ENCODE results near the gene LLGL2. TPM values are rescaled to one million over a fixed set of nuclear protein-coding genes. Genes with fewer than 3 reads are reported as not detected.

The LLGL2 gene
- total and polyA plus RNA-seq, 10 of the 15 experiments (the other 5 are each of a cell fraction or from before 2014, with no cell fraction given), result 0.21 to 9.9 (median 4.5) TPM

DNA sequence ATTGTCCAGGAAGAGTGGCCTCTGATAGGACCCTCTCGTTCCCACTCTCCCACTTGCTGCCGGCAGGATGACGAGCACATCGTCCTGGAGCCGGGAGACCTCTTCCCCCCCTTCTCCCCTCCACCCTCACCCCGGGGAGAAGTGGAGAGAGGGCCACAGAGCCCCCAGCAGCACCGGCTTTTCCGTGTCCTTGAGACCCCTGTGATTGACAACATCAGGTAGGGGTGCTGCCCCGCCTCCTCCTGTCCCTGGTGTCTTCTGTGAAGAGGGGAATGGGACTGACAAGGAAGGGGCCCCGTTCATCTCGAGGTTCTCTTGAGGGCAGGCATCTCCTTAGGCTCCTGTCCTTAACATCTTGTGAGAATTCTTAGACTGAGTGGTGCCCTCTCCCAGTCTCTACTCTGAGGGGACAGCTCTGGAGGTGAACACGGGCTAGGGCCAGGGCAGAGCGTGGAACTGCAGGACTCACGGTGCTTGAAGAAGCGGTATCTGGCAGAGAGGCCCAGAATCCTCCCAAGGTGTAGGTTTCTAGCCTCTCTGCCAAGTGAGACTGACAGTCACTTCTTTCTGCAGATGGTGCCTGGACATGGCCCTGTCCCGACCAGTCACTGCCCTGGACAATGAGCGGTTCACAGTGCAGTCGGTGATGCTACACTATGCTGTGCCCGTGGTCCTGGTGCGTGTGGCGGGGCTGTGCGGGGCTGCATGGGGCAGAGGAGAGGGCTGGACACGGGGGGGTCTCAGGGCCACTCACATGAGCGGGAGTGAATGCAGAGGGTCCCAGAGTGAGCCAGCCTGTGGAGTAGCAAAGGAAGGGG is 36.6 kb upstream of the LLGL2 start (continued):
- TF ChIP-seq, protein P1, sequence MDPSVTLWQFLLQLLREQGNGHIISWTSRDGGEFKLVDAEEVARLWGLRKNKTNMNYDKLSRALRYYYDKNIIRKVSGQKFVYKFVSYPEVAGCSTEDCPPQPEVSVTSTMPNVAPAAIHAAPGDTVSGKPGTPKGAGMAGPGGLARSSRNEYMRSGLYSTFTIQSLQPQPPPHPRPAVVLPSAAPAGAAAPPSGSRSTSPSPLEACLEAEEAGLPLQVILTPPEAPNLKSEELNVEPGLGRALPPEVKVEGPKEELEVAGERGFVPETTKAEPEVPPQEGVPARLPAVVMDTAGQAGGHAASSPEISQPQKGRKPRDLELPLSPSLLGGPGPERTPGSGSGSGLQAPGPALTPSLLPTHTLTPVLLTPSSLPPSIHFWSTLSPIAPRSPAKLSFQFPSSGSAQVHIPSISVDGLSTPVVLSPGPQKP (IDR thresholded peaks at IDR 0.05; ENCODE audit: low read depth, low read length), result no peak
- TF ChIP-seq ATF7 (IDR thresholded peaks at IDR 0.05; ENCODE audit: low read depth) (no peak), ZNF24 (IDR thresholded peaks at IDR 0.05) (no peak)

DNA sequence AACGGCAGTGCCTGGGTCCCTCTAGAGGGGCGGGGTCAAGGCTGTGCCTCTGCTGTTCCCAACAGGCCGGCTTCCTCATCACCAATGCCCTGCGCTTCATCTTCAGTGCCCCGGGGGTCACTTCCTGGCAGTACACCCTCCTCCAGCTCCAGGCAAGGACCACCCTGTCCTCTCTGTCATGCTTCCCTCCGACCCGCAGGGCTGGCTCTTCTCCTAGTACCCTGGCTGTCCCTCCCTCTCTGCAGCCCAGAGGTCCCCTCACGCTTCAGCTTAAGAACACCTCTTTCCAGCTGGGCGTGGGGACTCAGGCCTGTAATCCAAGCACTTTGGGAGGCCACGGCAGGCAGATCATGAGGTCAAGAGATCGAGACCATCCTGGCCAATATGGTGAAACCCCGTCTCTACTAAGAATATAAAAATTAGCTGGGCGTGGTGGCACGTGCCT is 36.0 kb upstream of the LLGL2 start:
- Histone ChIP-seq H3K4me2 (ENCODE audit: control insufficient read depth, insufficient read depth) (no peak overlapping the region), H2AFZ (ENCODE audit: control insufficient read depth, low read depth, low read length) (no peak overlapping the region), H3K27me3 (replicated peaks in 1 of 2; ENCODE audit: control insufficient read depth in 2 of 2, insufficient read depth in 2 of 2, low read length in 1 of 2) (no peaks in the 10 kb centered on the region), H3K4me1 (ENCODE audit: control insufficient read depth, insufficient read depth, low read length) (peaks cover 13% of the 10 kb centered on the region), H3K9me3 (replicated peaks; ENCODE audit: control insufficient read depth, insufficient read depth, low read length) (no peaks in the 10 kb centered on the region), H3K9ac (ENCODE audit: control insufficient read depth, insufficient read depth, low read length) (no peak overlapping the region), H3K27ac (ENCODE audit: control insufficient read depth, insufficient read depth) (no peak overlapping the region), H3K36me3 (ENCODE audit: control insufficient read depth in 2 of 2, insufficient read depth in 2 of 2, low read length in 1 of 2) (peaks cover 4 to 9% of the 10 kb centered on the region in 2 experiments; a peak in 3 of 4 replicates), H4K20me1 (ENCODE audit: control insufficient read depth, insufficient read depth) (no peaks in the 10 kb centered on the region), H3K4me3 (no peak overlapping the region), H3K79me2 (ENCODE audit: control insufficient read depth, insufficient read depth, low read length) (no peaks in the 10 kb centered on the region)
- RAD21 ChIA-PET (ENCODE audit: unreplicated experiment), result no interaction called here
- ATAC-seq, result no peak
- intact Hi-C loops (cut with micrococcal nuclease; ENCODE audit: unreplicated experiment), result no loop called here
- no TSS peak for BruUV-seq (replicated peaks)
- WGBS (ENCODE audit: insufficient coverage, insufficient replicate concordance, low lambda C conversion rate, missing lambda C conversion rate), result 65% methylated on average over 13 of the region's 14 CpGs
- CTCF ChIA-PET, result interaction anchor here (0.7 kb wide), 1 partner anchor 15 kb away, joined by 3 read pairs; no protein-coding TSS in a partner anchor
- SMC1A ChIA-PET (ENCODE audit: uncharacterized antibody, unreplicated experiment), result no interaction called here
- DNase-seq (ENCODE audit: low read depth, low spot score), result no peak
- FAIRE-seq, result no peak
- POLR2A ChIA-PET, result no interaction called here
- in situ Hi-C loops (cut with MboI), result no loop called here
- TF ChIP-seq NFYB (IDR thresholded peaks at IDR 0.05; ENCODE audit: insufficient read depth, low read depth, low read length) (no peak), KDM1A (IDR thresholded peaks at IDR 0.05; ENCODE audit: borderline replicate concordance) (no peak), LARP7 (IDR thresholded peaks at IDR 0.05) (no peak), EGR1 (IDR thresholded peaks at IDR 0.05; ENCODE audit: borderline replicate concordance in 1 of 2, low read depth in 2 of 2, low read length in 2 of 2) (no peak), SREBF2 (IDR thresholded peaks at IDR 0.05; ENCODE audit: low read length) (no peak), ZNF207 (IDR thresholded peaks at IDR 0.05; ENCODE audit: borderline replicate concordance) (no peak), POLR2AphosphoS2 (IDR thresholded peaks at IDR 0.05; ENCODE audit: low read depth, low read length) (no peak), FOXK2 (IDR thresholded peaks at IDR 0.05) (no peak), HDAC2 (IDR thresholded peaks at IDR 0.05) (no peak), ESRRA (IDR thresholded peaks at IDR 0.05; ENCODE audit: low read length) (no peak), GATAD2B (conservative IDR thresholded peaks at IDR 0.05; ENCODE audit: low read depth) (no peak), BACH1 (IDR thresholded peaks at IDR 0.05; ENCODE audit: borderline replicate concordance) (no peak), RAD51 (IDR thresholded peaks at IDR 0.05) (no peak)
- TF ChIP-seq, protein P2, sequence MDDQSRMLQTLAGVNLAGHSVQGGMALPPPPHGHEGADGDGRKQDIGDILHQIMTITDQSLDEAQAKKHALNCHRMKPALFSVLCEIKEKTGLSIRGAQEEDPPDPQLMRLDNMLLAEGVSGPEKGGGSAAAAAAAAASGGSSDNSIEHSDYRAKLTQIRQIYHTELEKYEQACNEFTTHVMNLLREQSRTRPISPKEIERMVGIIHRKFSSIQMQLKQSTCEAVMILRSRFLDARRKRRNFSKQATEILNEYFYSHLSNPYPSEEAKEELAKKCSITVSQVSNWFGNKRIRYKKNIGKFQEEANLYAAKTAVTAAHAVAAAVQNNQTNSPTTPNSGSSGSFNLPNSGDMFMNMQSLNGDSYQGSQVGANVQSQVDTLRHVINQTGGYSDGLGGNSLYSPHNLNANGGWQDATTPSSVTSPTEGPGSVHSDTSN (IDR thresholded peaks at IDR 0.05; ENCODE audit: insufficient replicate concordance, low read depth, low read length), result no peak
- TF ChIP-seq, protein P3, sequence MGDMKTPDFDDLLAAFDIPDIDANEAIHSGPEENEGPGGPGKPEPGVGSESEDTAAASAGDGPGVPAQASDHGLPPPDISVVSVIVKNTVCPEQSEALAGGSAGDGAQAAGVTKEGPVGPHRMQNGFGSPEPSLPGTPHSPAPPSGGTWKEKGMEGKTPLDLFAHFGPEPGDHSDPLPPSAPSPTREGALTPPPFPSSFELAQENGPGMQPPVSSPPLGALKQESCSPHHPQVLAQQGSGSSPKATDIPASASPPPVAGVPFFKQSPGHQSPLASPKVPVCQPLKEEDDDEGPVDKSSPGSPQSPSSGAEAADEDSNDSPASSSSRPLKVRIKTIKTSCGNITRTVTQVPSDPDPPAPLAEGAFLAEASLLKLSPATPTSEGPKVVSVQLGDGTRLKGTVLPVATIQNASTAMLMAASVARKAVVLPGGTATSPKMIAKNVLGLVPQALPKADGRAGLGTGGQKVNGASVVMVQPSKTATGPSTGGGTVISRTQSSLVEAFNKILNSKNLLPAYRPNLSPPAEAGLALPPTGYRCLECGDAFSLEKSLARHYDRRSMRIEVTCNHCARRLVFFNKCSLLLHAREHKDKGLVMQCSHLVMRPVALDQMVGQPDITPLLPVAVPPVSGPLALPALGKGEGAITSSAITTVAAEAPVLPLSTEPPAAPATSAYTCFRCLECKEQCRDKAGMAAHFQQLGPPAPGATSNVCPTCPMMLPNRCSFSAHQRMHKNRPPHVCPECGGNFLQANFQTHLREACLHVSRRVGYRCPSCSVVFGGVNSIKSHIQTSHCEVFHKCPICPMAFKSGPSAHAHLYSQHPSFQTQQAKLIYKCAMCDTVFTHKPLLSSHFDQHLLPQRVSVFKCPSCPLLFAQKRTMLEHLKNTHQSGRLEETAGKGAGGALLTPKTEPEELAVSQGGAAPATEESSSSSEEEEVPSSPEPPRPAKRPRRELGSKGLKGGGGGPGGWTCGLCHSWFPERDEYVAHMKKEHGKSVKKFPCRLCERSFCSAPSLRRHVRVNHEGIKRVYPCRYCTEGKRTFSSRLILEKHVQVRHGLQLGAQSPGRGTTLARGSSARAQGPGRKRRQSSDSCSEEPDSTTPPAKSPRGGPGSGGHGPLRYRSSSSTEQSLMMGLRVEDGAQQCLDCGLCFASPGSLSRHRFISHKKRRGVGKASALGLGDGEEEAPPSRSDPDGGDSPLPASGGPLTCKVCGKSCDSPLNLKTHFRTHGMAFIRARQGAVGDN (IDR thresholded peaks at IDR 0.05), result no peak
